CD14-positive monocyte (primary cell): Measurements from ENCODE around the gene DNAJC5. TPM values are rescaled to one million over a fixed set of nuclear protein-coding genes. Genes with fewer than 3 reads are reported as not detected.

ENCODE experiments used
- DNase-seq, 3 donors: peaks; one replicate each; pipeline ENCODE4 v3.0.0-alpha.2; 2011 to 2022
- H2AFZ ChIP-seq: 2 replicates; pipeline ENCODE4 v1.6.0; 2012; ENCODE audit warnings: mild to moderate bottlenecking, low read depth, low read length, inconsistent platforms; ENCODE audit not compliant: insufficient read depth, poor library complexity, severe bottlenecking
- H3K27ac ChIP-seq, 2 donors: 1 replicate in 1 of 2; 2 replicates in 1 of 2; pipeline ENCODE4 v1.5.1; 2012 to 2013; ENCODE audit warnings: low read length in 2 of 2, control low read depth in 1 of 2, inconsistent platforms in 1 of 2, low read depth in 1 of 2, mild to moderate bottlenecking in 1 of 2
- H3K27me3 ChIP-seq, 2 donors: one replicate each; pipeline versions ENCODE4 v1.6.0 to v1.6.1; 2011 to 2013; ENCODE audit warnings: low read length in 2 of 2; ENCODE audit not compliant: control insufficient read depth in 2 of 2, insufficient read depth in 2 of 2
- H3K36me3 ChIP-seq, 2 donors: replicated peaks in 1 of 2; 1 replicate in 1 of 2; 2 replicates in 1 of 2; pipeline versions ENCODE4 v1.5.1 to v1.6.1; 2012 to 2013; ENCODE audit warnings: low read length in 2 of 2, control low read depth in 1 of 2, inconsistent platforms in 1 of 2, mild to moderate bottlenecking in 1 of 2; ENCODE audit not compliant: insufficient read depth in 2 of 2, control insufficient read depth in 1 of 2
- H3K4me1 ChIP-seq, 2 donors: 1 replicate in 1 of 2; 2 replicates in 1 of 2; pipeline versions ENCODE4 v1.5.1 to v1.6.1; 2012 to 2013; ENCODE audit warnings: low read length in 2 of 2, control low read depth in 1 of 2, inconsistent platforms in 1 of 2, mild to moderate bottlenecking in 1 of 2, moderate library complexity in 1 of 2; ENCODE audit not compliant: insufficient read depth in 2 of 2, control insufficient read depth in 1 of 2
- H3K4me2 ChIP-seq: replicated peaks from 2 replicates; pipeline ENCODE3; 2012; ENCODE audit warnings: low read length, moderate library complexity, mild to moderate bottlenecking; ENCODE audit not compliant: poor library complexity, severe bottlenecking; ENCODE audit errors: extremely low read depth
- H3K4me3 ChIP-seq, 3 experiments: fragments of 200-600 bp in 1 of 3; sonication (generic) in 1 of 3; replicated peaks in 1 of 3; 1 replicate in 2 of 3; 2 replicates in 1 of 3; pipeline ENCODE4 v1.5.1; 2011 to 2013; ENCODE audit warnings: low read length in 3 of 3, mild to moderate bottlenecking in 3 of 3, control low read depth in 2 of 3, low read depth in 2 of 3, inconsistent platforms in 1 of 3, moderate library complexity in 1 of 3
- H3K79me2 ChIP-seq: 2 replicates; pipeline ENCODE4 v1.6.0; 2012; ENCODE audit warnings: mild to moderate bottlenecking, control low read depth, inconsistent platforms, low read length, moderate library complexity; ENCODE audit not compliant: insufficient read depth
- H3K9ac ChIP-seq: 2 replicates; pipeline ENCODE4 v1.6.0; 2017; ENCODE audit warnings: low read length, mild to moderate bottlenecking; ENCODE audit not compliant: insufficient read depth, poor library complexity, severe bottlenecking
- H3K9me3 ChIP-seq, 2 donors: replicated peaks in 1 of 2; 1 replicate in 1 of 2; 2 replicates in 1 of 2; pipeline versions ENCODE4 v1.5.1 to v1.6.1; 2012 to 2013; ENCODE audit warnings: low read length in 2 of 2, control low read depth in 1 of 2; ENCODE audit not compliant: control insufficient read depth in 1 of 2, insufficient read depth in 1 of 2
- H4K20me1 ChIP-seq: 2 replicates; pipeline ENCODE4 v1.6.0; 2012; ENCODE audit warnings: mild to moderate bottlenecking, low read length, control low read depth, moderate library complexity; ENCODE audit not compliant: insufficient read depth
- H3K27ac Mint-ChIP-seq, 7 donors: one replicate each; pipeline ENCODE4 v1.8.0; 2020; ENCODE audit warnings: mild to moderate bottlenecking in 7 of 7, mixed read lengths in 7 of 7, moderate library complexity in 6 of 7, inconsistent platforms in 2 of 7
- H3K27me3 Mint-ChIP-seq, 3 donors: one replicate each; pipeline ENCODE4 v1.8.0; 2021 to 2022; ENCODE audit warnings: low read depth in 3 of 3, mild to moderate bottlenecking in 3 of 3, mixed read lengths in 3 of 3, moderate library complexity in 3 of 3, inconsistent platforms in 1 of 3
- H3K36me3 Mint-ChIP-seq, 2 donors: one replicate each; pipeline ENCODE4 v1.8.0; 2020; ENCODE audit warnings: mixed read lengths in 2 of 2, inconsistent platforms in 1 of 2, mild to moderate bottlenecking in 1 of 2
- H3K4me1 Mint-ChIP-seq: one replicate; pipeline ENCODE4 v1.8.0; 2020; ENCODE audit warnings: mild to moderate bottlenecking, mixed read lengths
- H3K4me3 Mint-ChIP-seq, 2 donors: one replicate each; pipeline ENCODE4 v1.8.0; 2020; ENCODE audit warnings: mild to moderate bottlenecking in 2 of 2, mixed read lengths in 2 of 2, moderate library complexity in 1 of 2
- H3K9me3 Mint-ChIP-seq, 7 donors: one replicate each; pipeline ENCODE4 v1.8.0; 2020 to 2022; ENCODE audit warnings: mixed read lengths in 7 of 7, mild to moderate bottlenecking in 6 of 7, moderate library complexity in 6 of 7, inconsistent platforms in 2 of 7
- WGBS: methylation state at CpG from one replicate; pipeline ENCODE4 v1.1.5; 2013; ENCODE audit warnings: missing lambda C conversion rate; ENCODE audit not compliant: insufficient coverage; 5-methylcytosine and 5-hydroxymethylcytosine counted together
- intact Hi-C, 2 donors: fragments of 100-400 bp; cut with micrococcal nuclease; formaldehyde crosslinking; loops; one replicate each; pipeline versions ENCODE4 v1.15.0 to v1.15.1; 2023
- polyA plus RNA-seq, 3 donors: library from polyadenylated mRNA; depleted of rRNA in 1 of 3; unstranded in 2 of 3; stranded (reverse) in 1 of 3; fragments of 300-500 nt in 2 of 3; fragments of >200 nt in 1 of 3; fragmentation: Illumina TruSeq in 2 of 3; gene quantifications; 1 replicate in 2 of 3; 2 replicates in 1 of 3; pipeline ENCODE4 v1.2.3, GENCODE V29; 2012 to 2021
- TF ChIP-seq, protein P1 (sequence below): fragments of 200-600 bp; IDR thresholded peaks from one replicate; pipeline ENCODE4 v1.8.0; 2022; ENCODE audit warnings: antibody characterized with exemption, mild to moderate bottlenecking

DNAJC5 gene
- polyA plus RNA-seq, 3 donors = 5.9 to 44.4 (median 7.4) TPM

DNA sequence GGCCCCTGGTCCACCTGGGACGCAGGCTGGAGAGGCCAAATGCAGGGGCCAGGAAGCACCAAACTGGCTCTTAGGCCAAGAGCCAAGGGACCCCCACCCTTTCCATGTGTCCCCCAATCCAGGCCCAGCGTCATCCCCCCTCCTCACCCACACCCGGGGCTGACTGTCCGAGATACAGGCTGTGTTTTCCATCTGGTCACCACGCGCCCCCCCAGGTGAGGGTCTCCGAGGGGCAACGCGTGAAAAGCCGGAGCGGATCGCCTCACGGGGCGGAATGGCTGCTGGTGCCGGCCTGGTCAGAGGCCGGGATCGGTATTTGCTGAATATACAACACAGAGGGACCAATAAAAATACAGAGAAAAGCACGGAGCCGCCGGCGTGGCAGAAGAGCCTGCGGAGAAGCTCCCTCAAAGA, 38.8 kb upstream of the DNAJC5 start:
- Mint-ChIP-seq H3K36me3 (peaks cover 5 to 14% of the 10 kb centered on the region in 2 donors), H3K4me3 (peak overlapping the region in 1 of 2 donors; percentile 3), H3K27ac (peak overlapping the region in 1 of 7 donors; percentile 72), H3K27me3 (peaks cover 15 to 60% (median 40%) of the 10 kb centered on the region in 3 donors), H3K4me1 (peaks cover 60% of the 10 kb centered on the region), H3K9me3 (no peaks in the 10 kb centered on the region)
- Histone ChIP-seq H3K27ac (no peak overlapping the region), H3K79me2 (peaks cover 2% of the 10 kb centered on the region), H4K20me1 (no peaks in the 10 kb centered on the region), H3K4me1 (peaks cover 64 to 69% of the 10 kb centered on the region in 2 donors), H3K36me3 (no peaks in the 10 kb centered on the region), H3K4me2 (no peak overlapping the region), H3K9ac (no peak overlapping the region), H3K9me3 (no peaks in the 10 kb centered on the region), H2AFZ (no peak overlapping the region), H3K27me3 (peaks cover 0 to 12% of the 10 kb centered on the region in 2 donors), H3K4me3 (no peak overlapping the region)
- no peak for DNase-seq
- WGBS = 91% methylated on average over 21 of the region's 22 CpGs
- TF ChIP-seq, protein P1, sequence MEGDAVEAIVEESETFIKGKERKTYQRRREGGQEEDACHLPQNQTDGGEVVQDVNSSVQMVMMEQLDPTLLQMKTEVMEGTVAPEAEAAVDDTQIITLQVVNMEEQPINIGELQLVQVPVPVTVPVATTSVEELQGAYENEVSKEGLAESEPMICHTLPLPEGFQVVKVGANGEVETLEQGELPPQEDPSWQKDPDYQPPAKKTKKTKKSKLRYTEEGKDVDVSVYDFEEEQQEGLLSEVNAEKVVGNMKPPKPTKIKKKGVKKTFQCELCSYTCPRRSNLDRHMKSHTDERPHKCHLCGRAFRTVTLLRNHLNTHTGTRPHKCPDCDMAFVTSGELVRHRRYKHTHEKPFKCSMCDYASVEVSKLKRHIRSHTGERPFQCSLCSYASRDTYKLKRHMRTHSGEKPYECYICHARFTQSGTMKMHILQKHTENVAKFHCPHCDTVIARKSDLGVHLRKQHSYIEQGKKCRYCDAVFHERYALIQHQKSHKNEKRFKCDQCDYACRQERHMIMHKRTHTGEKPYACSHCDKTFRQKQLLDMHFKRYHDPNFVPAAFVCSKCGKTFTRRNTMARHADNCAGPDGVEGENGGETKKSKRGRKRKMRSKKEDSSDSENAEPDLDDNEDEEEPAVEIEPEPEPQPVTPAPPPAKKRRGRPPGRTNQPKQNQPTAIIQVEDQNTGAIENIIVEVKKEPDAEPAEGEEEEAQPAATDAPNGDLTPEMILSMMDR = no peak
- intact Hi-C loops = loop anchor here in 1 of 2 donors (10.0 kb wide), 1 partner anchor 51 kb away; no protein-coding TSS in a partner anchor

- TF ChIP-seq, protein P1 = no peak
- peak overlapping the region in 1 of 3 experiments; percentile 6 for H3K4me3 ChIP-seq
- H3K4me3 Mint-ChIP-seq = peak overlapping the region in 1 of 2 donors; percentile 76
- H3K9ac ChIP-seq = no peak overlapping the region
- peaks cover 5 to 10% of the 10 kb centered on the region in 2 donors for H3K36me3 ChIP-seq
- peaks cover 76 to 80% of the 10 kb centered on the region in 2 donors for H3K4me1 ChIP-seq
- no peak for DNase-seq
- H3K9me3 Mint-ChIP-seq = no peaks in the 10 kb centered on the region
- peak overlapping the region in 1 of 7 donors; percentile 26 for H3K27ac Mint-ChIP-seq
- H3K4me2 ChIP-seq = peak overlapping the region; percentile 52
- no peaks in the 10 kb centered on the region for H4K20me1 ChIP-seq
- peaks cover 6 to 25% of the 10 kb centered on the region in 2 donors for H3K36me3 Mint-ChIP-seq
- peaks cover 54% of the 10 kb centered on the region for H3K4me1 Mint-ChIP-seq
- no peak overlapping the region for H2AFZ ChIP-seq
- no peak overlapping the region for H3K27ac ChIP-seq
- intact Hi-C loops = loop anchor here in 1 of 2 donors (10.0 kb wide), 1 partner anchor 53 kb away; no protein-coding TSS in a partner anchor
- H3K27me3 Mint-ChIP-seq = peaks cover 11 to 50% (median 30%) of the 10 kb centered on the region in 3 donors
- peaks cover 0 to 12% of the 10 kb centered on the region in 2 donors for H3K27me3 ChIP-seq
- 15% methylated on average over 9 of the region's 14 CpGs for WGBS
- peaks cover 16% of the 10 kb centered on the region for H3K79me2 ChIP-seq
- no peaks in the 10 kb centered on the region for H3K9me3 ChIP-seq
Observed at GRCh38 chr20:63857764-63858392, 37.0 kb upstream of the DNAJC5 start.
